ENCODE data around the gene TYSND1.
"Not testable (repeated sequence)": the region's sequence is repeated elsewhere in the genome, so short reads cannot be mapped to it uniquely, and the experiment has no call there.

TYSND1 gene

GRCh38 chr10:70101668-70102067 is 44.8 kb downstream of the TYSND1 start:
- no peak overlapping the region for H2AFZ ChIP-seq (ENCODE audit: low read length)
- H3K79me2 ChIP-seq (ENCODE audit: insufficient read depth, low read length), result no peaks in the 10 kb centered on the region
- H3K4me3 ChIP-seq (ENCODE audit: low read length, poor library complexity, severe bottlenecking), result no peak overlapping the region
- no peak for TF ChIP-seq CTCF (conservative IDR thresholded peaks at IDR 0.05; ENCODE audit: low read length)
- no peak for TF ChIP-seq EZH2phosphoT487 (IDR thresholded peaks at IDR 0.05; ENCODE audit: borderline replicate concordance)
- peaks cover 2% of the 10 kb centered on the region for H3K4me1 ChIP-seq (ENCODE audit: insufficient read depth, low read length, poor library complexity, severe bottlenecking)
- H3K9me2 ChIP-seq (replicated peaks; ENCODE audit: low read depth, low read length), result no peaks in the 10 kb centered on the region
- H3K9me3 ChIP-seq (ENCODE audit: insufficient read depth, low read depth, low read length), result no peaks in the 10 kb centered on the region
- H3K36me3 ChIP-seq (ENCODE audit: insufficient read depth, low read length), result peaks cover 6% of the 10 kb centered on the region; the same call in 1 of the 2 replicates
- no peak overlapping the region for H3K9ac ChIP-seq (ENCODE audit: low read depth, low read length, poor library complexity, severe bottlenecking)
- H3K4me2 ChIP-seq (ENCODE audit: low read depth, low read length, poor library complexity, severe bottlenecking), result no peak overlapping the region
- no peaks in the 10 kb centered on the region for H3K27me3 ChIP-seq (ENCODE audit: insufficient read depth, low read length, poor library complexity, severe bottlenecking)
- H3F3A ChIP-seq (ENCODE audit: low read depth), result no peaks in the 10 kb centered on the region
- H4K20me1 ChIP-seq (ENCODE audit: insufficient read depth, low read length, poor library complexity, severe bottlenecking), result no peaks in the 10 kb centered on the region

GRCh38 chr10:70101068-70101562 is 45.4 kb downstream of the TYSND1 start:
- H3F3A ChIP-seq (ENCODE audit: low read depth); H3K9me3 ChIP-seq (ENCODE audit: insufficient read depth, low read depth, low read length); H2AFZ ChIP-seq (ENCODE audit: low read length); H3K4me1 ChIP-seq (ENCODE audit: insufficient read depth, low read length, poor library complexity, severe bottlenecking); H3K36me3 ChIP-seq (ENCODE audit: insufficient read depth, low read length); H3K79me2 ChIP-seq (ENCODE audit: insufficient read depth, low read length); H3K4me3 ChIP-seq (ENCODE audit: low read length, poor library complexity, severe bottlenecking); H3K9ac ChIP-seq (ENCODE audit: low read depth, low read length, poor library complexity, severe bottlenecking); H4K20me1 ChIP-seq (ENCODE audit: insufficient read depth, low read length, poor library complexity, severe bottlenecking); H3K27me3 ChIP-seq (ENCODE audit: insufficient read depth, low read length, poor library complexity, severe bottlenecking); H3K9me2 ChIP-seq (replicated peaks; ENCODE audit: low read depth, low read length); H3K4me2 ChIP-seq (ENCODE audit: low read depth, low read length, poor library complexity, severe bottlenecking): not testable (repeated sequence)

GRCh38 chr10:70098271-70098670 is 48.2 kb downstream of the TYSND1 start:
- no peaks in the 10 kb centered on the region for H3K9me2 ChIP-seq (replicated peaks; ENCODE audit: low read depth, low read length)
- no peaks in the 10 kb centered on the region for H3K9me3 ChIP-seq (ENCODE audit: insufficient read depth, low read depth, low read length)
- TF ChIP-seq CTCF (conservative IDR thresholded peaks at IDR 0.05; ENCODE audit: low read length) (no peak), EZH2phosphoT487 (IDR thresholded peaks at IDR 0.05; ENCODE audit: borderline replicate concordance) (no peak)
- H3K79me2 ChIP-seq (ENCODE audit: insufficient read depth, low read length), result no peaks in the 10 kb centered on the region
- H4K20me1 ChIP-seq (ENCODE audit: insufficient read depth, low read length, poor library complexity, severe bottlenecking), result no peaks in the 10 kb centered on the region
- H3K4me3 ChIP-seq (ENCODE audit: low read length, poor library complexity, severe bottlenecking), result no peak overlapping the region
- H3K27me3 ChIP-seq (ENCODE audit: insufficient read depth, low read length, poor library complexity, severe bottlenecking), result no peaks in the 10 kb centered on the region
- H3K36me3 ChIP-seq (ENCODE audit: insufficient read depth, low read length), result peaks cover 11% of the 10 kb centered on the region; the same call in 1 of the 2 replicates
- H2AFZ ChIP-seq (ENCODE audit: low read length), result no peak overlapping the region
- H3K9ac ChIP-seq (ENCODE audit: low read depth, low read length, poor library complexity, severe bottlenecking), result no peak overlapping the region
- no peaks in the 10 kb centered on the region for H3F3A ChIP-seq (ENCODE audit: low read depth)
- peaks cover 24% of the 10 kb centered on the region for H3K4me1 ChIP-seq (ENCODE audit: insufficient read depth, low read length, poor library complexity, severe bottlenecking)
- no peak overlapping the region for H3K4me2 ChIP-seq (ENCODE audit: low read depth, low read length, poor library complexity, severe bottlenecking)

- Histone ChIP-seq H3K9me3 (ENCODE audit: insufficient read depth, low read depth, low read length) (no peaks in the 10 kb centered on the region), H4K20me1 (ENCODE audit: insufficient read depth, low read length, poor library complexity, severe bottlenecking) (no peaks in the 10 kb centered on the region), H3K4me3 (ENCODE audit: low read length, poor library complexity, severe bottlenecking) (no peak overlapping the region), H2AFZ (ENCODE audit: low read length) (no peak overlapping the region), H3K36me3 (ENCODE audit: insufficient read depth, low read length) (peaks cover 11% of the 10 kb centered on the region; the same call in 1 of the 2 replicates), H3K4me2 (ENCODE audit: low read depth, low read length, poor library complexity, severe bottlenecking) (no peak overlapping the region), H3K9me2 (replicated peaks; ENCODE audit: low read depth, low read length) (no peaks in the 10 kb centered on the region), H3K79me2 (ENCODE audit: insufficient read depth, low read length) (no peaks in the 10 kb centered on the region), H3K9ac (ENCODE audit: low read depth, low read length, poor library complexity, severe bottlenecking) (no peak overlapping the region), H3F3A (ENCODE audit: low read depth) (no peaks in the 10 kb centered on the region), H3K27me3 (ENCODE audit: insufficient read depth, low read length, poor library complexity, severe bottlenecking) (no peaks in the 10 kb centered on the region), H3K4me1 (ENCODE audit: insufficient read depth, low read length, poor library complexity, severe bottlenecking) (peaks cover 32% of the 10 kb centered on the region)
- TF ChIP-seq CTCF (conservative IDR thresholded peaks at IDR 0.05; ENCODE audit: low read length) (no peak), EZH2phosphoT487 (IDR thresholded peaks at IDR 0.05; ENCODE audit: borderline replicate concordance) (no peak)
Observed at GRCh38 chr10:70097459-70097858, 49.0 kb downstream of the TYSND1 start.

All from Loucy (cell line).